ENCODE results near the gene SSTR3. TPM values are rescaled to one million over a fixed set of nuclear protein-coding genes. Genes with fewer than 3 reads are reported as not detected.

The SSTR3 gene
- total and polyA plus RNA-seq, 10 of the 15 experiments (the other 5 are each of a cell fraction or from before 2014, with no cell fraction given), result 0.03 to 4.5 (median 2.4) TPM

GRCh38 chr22:37222440-37222971, 10.2 kb upstream of the SSTR3 start:
- in situ Hi-C loops (cut with MboI), result loop anchor here (25.0 kb wide), 1 partner anchor 1835 kb away; the partner anchor contains the start of gene HMOX1
- POLR2A ChIA-PET, result interaction anchor here (0.6 to 11.6 kb wide), 7 partner anchors 20 to 991 kb away, joined by 3 to 246 read pairs (median 5); partner anchors contain the start of gene RAC2
- ATAC-seq, result peak; percentile 2; the same call in 2 of the 3 replicates
- RAD21 ChIA-PET (ENCODE audit: unreplicated experiment), result interaction anchor here (0.6 to 11.8 kb wide), 6 partner anchors 9 to 1469 kb away, joined by 3 to 196 read pairs (median 6); partner anchors contain the start of gene RAC2
- H3K27ac ChIP-seq (ENCODE audit: control insufficient read depth, insufficient read depth), result peak overlapping the region; percentile 99
- peaks cover 63% of the 10 kb centered on the region for H3K4me1 ChIP-seq (ENCODE audit: control insufficient read depth, insufficient read depth, low read length)
- intact Hi-C loops (cut with micrococcal nuclease; ENCODE audit: unreplicated experiment), result no loop called here
- CTCF ChIA-PET, result interaction anchor here (0.6 to 4.9 kb wide), 10 partner anchors 19 to 96 kb away, joined by 3 to 66 read pairs (median 4); no protein-coding TSS in a partner anchor
- SMC1A ChIA-PET (ENCODE audit: uncharacterized antibody, unreplicated experiment), result interaction anchor here (0.9 to 5.8 kb wide), 7 partner anchors 9 to 87 kb away, joined by 3 to 87 read pairs (median 6); partner anchors contain the start of gene RAC2
- DNase-seq (ENCODE audit: low read depth, low spot score), result no peak
- H2AFZ ChIP-seq (ENCODE audit: control insufficient read depth, low read depth, low read length), result no peak overlapping the region
- no peak for FAIRE-seq
- 9% methylated on average over 8 of the region's 8 CpGs for WGBS (ENCODE audit: insufficient coverage, insufficient replicate concordance, low lambda C conversion rate, missing lambda C conversion rate)
- H4K20me1 ChIP-seq (ENCODE audit: control insufficient read depth, insufficient read depth), result no peaks in the 10 kb centered on the region
- H3K9ac ChIP-seq (ENCODE audit: control insufficient read depth, insufficient read depth, low read length), result peak overlapping the region; percentile 1; the same call in 1 of the 2 replicates
- no TSS peak for BruUV-seq (replicated peaks)
- H3K4me2 ChIP-seq (ENCODE audit: control insufficient read depth, insufficient read depth), result peak overlapping the region; percentile 78
- peaks cover 4% of the 10 kb centered on the region; the same call in 2 of the 3 replicates for H3K9me3 ChIP-seq (replicated peaks; ENCODE audit: control insufficient read depth, insufficient read depth, low read length)
- H3K4me3 ChIP-seq, result no peak overlapping the region
- H3K79me2 ChIP-seq (ENCODE audit: control insufficient read depth, insufficient read depth, low read length), result peaks cover 26% of the 10 kb centered on the region
- no peaks in the 10 kb centered on the region for H3K27me3 ChIP-seq (replicated peaks in 1 of 2; ENCODE audit: control insufficient read depth in 2 of 2, insufficient read depth in 2 of 2, low read length in 1 of 2)
- peaks cover 10 to 22% of the 10 kb centered on the region in 2 experiments for H3K36me3 ChIP-seq (ENCODE audit: control insufficient read depth in 2 of 2, insufficient read depth in 2 of 2, low read length in 1 of 2)
- no peak for TF ChIP-seq DPF2 (IDR thresholded peaks at IDR 0.05)
- no peak for TF ChIP-seq CBX3 (IDR thresholded peaks at IDR 0.05; ENCODE audit: borderline replicate concordance, low read depth)
- TF ChIP-seq NR2C2 (IDR thresholded peaks at IDR 0.05; ENCODE audit: borderline replicate concordance, control insufficient read depth, insufficient read length, low read depth), result no peak
- peak; percentile 92; the same call in 1 of the 2 replicates for TF ChIP-seq CHD4 (IDR thresholded peaks at IDR 0.05)
- no peak for TF ChIP-seq KLF5 (IDR thresholded peaks at IDR 0.05; ENCODE audit: partially characterized antibody)
- no peak for TF ChIP-seq ZBED1 (IDR thresholded peaks at IDR 0.05; ENCODE audit: borderline replicate concordance)
- TF ChIP-seq SIX5 (IDR thresholded peaks at IDR 0.05; ENCODE audit: low read depth, low read length, severe bottlenecking), result no peak
- no peak for TF ChIP-seq CBX5 (IDR thresholded peaks at IDR 0.05; ENCODE audit: low read depth)
- no peak for TF ChIP-seq RB1 (IDR thresholded peaks at IDR 0.05; ENCODE audit: borderline replicate concordance)
- no peak for TF ChIP-seq RAD51 (IDR thresholded peaks at IDR 0.05)
- TF ChIP-seq CTCF (IDR thresholded peaks at IDR 0.05 in 2 of 3, conservative IDR thresholded peaks at IDR 0.05 in 1 of 3; ENCODE audit: control insufficient read depth in 2 of 3, extremely low read depth in 1 of 3, insufficient read depth in 1 of 3, low read depth in 3 of 3, low read length in 3 of 3), result no peak
- TF ChIP-seq NR2F1 (conservative IDR thresholded peaks at IDR 0.05), result no peak
- no peak for TF ChIP-seq CREM (IDR thresholded peaks at IDR 0.05; ENCODE audit: low read depth)
- no peak for TF ChIP-seq LARP7 (IDR thresholded peaks at IDR 0.05)
- TF ChIP-seq TCF3 (IDR thresholded peaks at IDR 0.05; ENCODE audit: borderline replicate concordance, insufficient read depth, low read depth, low read length), result no peak
- TF ChIP-seq MYC (IDR thresholded peaks at IDR 0.05; ENCODE audit: insufficient read depth, insufficient read length, insufficient replicate concordance, low read length, severe bottlenecking), result no peak
- no peak for TF ChIP-seq SMAD1 (IDR thresholded peaks at IDR 0.05; ENCODE audit: low read depth, partially characterized antibody)
- no peak for TF ChIP-seq YBX1 (IDR thresholded peaks at IDR 0.05)
- no peak for TF ChIP-seq FOXM1 (IDR thresholded peaks at IDR 0.05; ENCODE audit: low read depth, low read length)
- no peak for TF ChIP-seq REST (IDR thresholded peaks at IDR 0.05; ENCODE audit: low read depth, low read length)
- no peak for TF ChIP-seq FOXK2 (IDR thresholded peaks at IDR 0.05)

All from GM12878 (cell line).